Measurements from ENCODE around the gene SMDT1. TPM values are rescaled to one million over a fixed set of nuclear protein-coding genes. Genes with fewer than 3 reads are reported as not detected.

The SMDT1 gene
- polyA plus RNA-seq, 1 experiment = 35.7 TPM

- peaks cover 7% of the 10 kb centered on the region for H3K36me3 ChIP-seq (ENCODE audit: control insufficient read depth, insufficient read depth, low read length)
- no peak for DNase-seq (ENCODE audit: low read depth)
- H3K4me3 ChIP-seq (ENCODE audit: low read depth, low read length) = no peak overlapping the region
- no peaks in the 10 kb centered on the region for H3K27me3 ChIP-seq (ENCODE audit: control insufficient read depth, insufficient read depth, low read length)
- TF ChIP-seq CTCF (IDR thresholded peaks at IDR 0.05; ENCODE audit: insufficient read depth, low read depth, low read length) = no peak
- CTCF ChIA-PET = interaction anchor here (1.7 kb wide), 1 partner anchor 13 kb away, joined by 4 read pairs; the partner anchor contains the start of gene PHETA2
- POLR2A ChIA-PET = no interaction called here
Measured at GRCh38 chr22:42061041-42061440, 18.5 kb upstream of the SMDT1 start.

GRCh38 chr22:42062506-42063170, 16.9 kb upstream of the SMDT1 start:
- POLR2A ChIA-PET = no interaction called here
- Histone ChIP-seq H3K27me3 (ENCODE audit: control insufficient read depth, insufficient read depth, low read length) (no peaks in the 10 kb centered on the region), H3K36me3 (ENCODE audit: control insufficient read depth, insufficient read depth, low read length) (peaks cover 11% of the 10 kb centered on the region), H3K4me3 (ENCODE audit: low read depth, low read length) (no peak overlapping the region)
- TF ChIP-seq CTCF (IDR thresholded peaks at IDR 0.05; ENCODE audit: insufficient read depth, low read depth, low read length) = no peak
- no peak for DNase-seq (ENCODE audit: low read depth)
- CTCF ChIA-PET = interaction anchor here (0.7 to 1.3 kb wide), 2 partner anchors 11 to 949 kb away, joined by 3 to 4 read pairs; no protein-coding TSS in a partner anchor

- DNase-seq (ENCODE audit: low read depth) = no peak
- no peaks in the 10 kb centered on the region for H3K27me3 ChIP-seq (ENCODE audit: control insufficient read depth, insufficient read depth, low read length)
- peaks cover 7% of the 10 kb centered on the region for H3K36me3 ChIP-seq (ENCODE audit: control insufficient read depth, insufficient read depth, low read length)
- H3K4me3 ChIP-seq (ENCODE audit: low read depth, low read length) = no peak overlapping the region
- ChIA-PET POLR2A (interaction anchor here (0.5 to 0.7 kb wide), 2 partner anchors 24 to 34 kb away, joined by 4 to 11 read pairs; no protein-coding TSS in a partner anchor), CTCF (interaction anchor here (0.5 to 1.1 kb wide), 3 partner anchors 10 to 26 kb away, joined by 3 read pairs; partner anchors contain the start of gene NDUFA6)
- no peak for TF ChIP-seq CTCF (IDR thresholded peaks at IDR 0.05; ENCODE audit: insufficient read depth, low read depth, low read length)
Measured at GRCh38 chr22:42064629-42065028, 14.9 kb upstream of the SMDT1 start.

- peaks cover 7% of the 10 kb centered on the region for H3K36me3 ChIP-seq (ENCODE audit: control insufficient read depth, insufficient read depth, low read length)
- H3K27me3 ChIP-seq (ENCODE audit: control insufficient read depth, insufficient read depth, low read length) = no peaks in the 10 kb centered on the region
- no peak for DNase-seq (ENCODE audit: low read depth)
- POLR2A ChIA-PET = no interaction called here
- TF ChIP-seq CTCF (IDR thresholded peaks at IDR 0.05; ENCODE audit: insufficient read depth, low read depth, low read length) = no peak
- CTCF ChIA-PET = interaction anchor here (1.0 kb wide), 1 partner anchor 25 kb away, joined by 3 read pairs; the partner anchor contains the start of gene NDUFA6
- H3K4me3 ChIP-seq (ENCODE audit: low read depth, low read length) = no peak overlapping the region
Measured at GRCh38 chr22:42065438-42066125, 13.9 kb upstream of the SMDT1 start.

GRCh38 chr22:42066126-42066761, 13.3 kb upstream of the SMDT1 start:
- peaks cover 7% of the 10 kb centered on the region for H3K36me3 ChIP-seq (ENCODE audit: control insufficient read depth, insufficient read depth, low read length)
- ChIA-PET POLR2A (interaction anchor here (0.6 kb wide), 1 partner anchor 13 kb away, joined by 3 read pairs; the partner anchor contains the start of gene SMDT1), CTCF (interaction anchor here (2.1 kb wide), 1 partner anchor 8 kb away, joined by 5 read pairs; no protein-coding TSS in a partner anchor)
- no peak overlapping the region for H3K4me3 ChIP-seq (ENCODE audit: low read depth, low read length)
- no peak for DNase-seq (ENCODE audit: low read depth)
- no peaks in the 10 kb centered on the region for H3K27me3 ChIP-seq (ENCODE audit: control insufficient read depth, insufficient read depth, low read length)
- TF ChIP-seq CTCF (IDR thresholded peaks at IDR 0.05; ENCODE audit: insufficient read depth, low read depth, low read length) = no peak
